Stimulated activated effector memory CD8-positive, alpha-beta T cell treated with anti-CD3 and anti-CD28 coated beads, Interleukin-12 subunit alpha, Interleukin-12 subunit beta, amount 100 ng/mL, for 72 hours (primary cell): Measurements from ENCODE around the gene CACNA2D3.

Experiments
- ATAC-seq: fragments of 150-1000 bp; cut with Tn5 transposase; 2 replicates; pipeline ENCODE4 v1.10.0; 2021
- DNase-seq, 2 donors: peaks; one replicate each; pipeline ENCODE4 v3.0.0; 2021 to 2022; ENCODE audit warnings: low spot score in 2 of 2
- H3K27ac Mint-ChIP-seq: one replicate; pipeline ENCODE4 v1.8.0; 2022; ENCODE audit warnings: mild to moderate bottlenecking, mixed read lengths
- H3K36me3 Mint-ChIP-seq: one replicate; pipeline ENCODE4 v1.8.0; 2022; ENCODE audit warnings: mild to moderate bottlenecking, mixed read lengths
- H3K4me1 Mint-ChIP-seq: one replicate; pipeline ENCODE4 v1.8.0; 2022; ENCODE audit warnings: mixed read lengths
- H3K4me3 Mint-ChIP-seq: one replicate; pipeline ENCODE4 v1.8.0; 2022; ENCODE audit warnings: mild to moderate bottlenecking, mixed read lengths
- H3K9me3 Mint-ChIP-seq: one replicate; pipeline ENCODE4 v1.8.0; 2022; ENCODE audit warnings: mixed read lengths

CACNA2D3 gene

DNA sequence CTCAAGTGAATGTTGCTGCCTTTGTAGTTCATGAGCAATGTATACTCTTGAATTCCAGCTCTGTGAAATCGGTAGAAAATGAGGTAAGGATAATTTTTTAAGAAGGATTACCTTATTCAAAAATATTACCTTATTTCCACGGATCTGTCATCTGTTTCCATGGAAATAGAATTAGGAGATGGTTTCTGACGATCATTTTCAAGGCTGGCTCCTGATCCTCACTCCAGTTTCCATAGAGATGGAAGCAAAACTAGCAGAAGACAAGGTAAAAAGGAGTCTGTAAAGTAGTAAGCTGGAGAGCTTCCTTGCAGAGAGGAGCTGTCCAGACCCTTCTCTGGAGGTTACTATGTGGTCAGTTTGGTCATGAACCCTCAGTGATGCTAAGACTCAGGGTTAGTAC, 55.5 kb downstream of the CACNA2D3 start:
- ATAC-seq (no peak), DNase-seq (no peak)
- Mint-ChIP-seq H3K4me1 (no peaks in the 10 kb centered on the region), H3K4me3 (no peak overlapping the region), H3K9me3 (no peaks in the 10 kb centered on the region), H3K27ac (no peak overlapping the region), H3K36me3 (no peaks in the 10 kb centered on the region)

DNA sequence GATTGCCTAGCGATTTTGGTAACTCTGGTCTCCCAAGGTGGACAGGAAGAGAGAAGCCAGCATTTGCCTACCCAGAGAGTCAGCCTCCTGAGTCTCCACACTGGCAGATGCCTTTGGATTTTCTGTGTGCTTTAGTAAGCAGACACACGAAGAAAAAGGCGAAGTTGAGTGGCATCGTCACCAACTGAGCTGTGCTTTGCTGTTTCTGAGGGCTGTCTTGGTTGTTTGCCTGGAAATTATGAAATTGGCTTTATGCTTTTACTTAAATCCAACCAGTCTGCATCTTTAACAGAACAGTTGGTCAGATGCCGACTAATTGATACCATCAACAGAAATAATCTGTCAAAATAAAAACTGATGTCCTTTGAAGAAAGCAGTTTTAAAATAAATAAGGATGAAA, 56.0 kb downstream of the CACNA2D3 start:
- Mint-ChIP-seq H3K4me1 (no peaks in the 10 kb centered on the region), H3K4me3 (no peak overlapping the region), H3K27ac (no peak overlapping the region), H3K36me3 (no peaks in the 10 kb centered on the region), H3K9me3 (no peaks in the 10 kb centered on the region)
- ATAC-seq (no peak), DNase-seq (no peak)

DNA sequence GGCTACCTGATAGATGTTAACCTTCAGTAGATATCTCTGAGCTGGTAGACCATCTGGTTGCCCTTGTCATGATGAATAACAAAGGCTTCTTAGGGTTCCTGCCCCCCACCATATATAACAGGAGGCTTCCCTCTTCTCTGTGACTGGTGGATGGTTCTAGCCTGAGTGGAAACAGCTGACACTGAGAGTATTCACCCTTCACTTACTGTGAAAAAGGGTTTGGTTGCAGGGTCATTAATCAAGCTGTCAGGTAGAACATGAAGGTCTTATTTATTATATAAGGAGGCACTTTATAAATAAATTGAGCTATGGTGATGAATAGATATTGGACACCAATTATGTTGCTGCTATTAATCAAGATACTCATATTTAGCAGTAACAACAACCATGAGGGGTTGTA, 58.6 kb downstream of the CACNA2D3 start:
- H3K36me3 Mint-ChIP-seq = no peaks in the 10 kb centered on the region
- DNase-seq (no peak), ATAC-seq (no peak)
- no peaks in the 10 kb centered on the region for H3K4me1 Mint-ChIP-seq
- H3K27ac Mint-ChIP-seq = no peak overlapping the region
- H3K4me3 Mint-ChIP-seq = no peak overlapping the region
- peaks cover 2% of the 10 kb centered on the region for H3K9me3 Mint-ChIP-seq

- H3K9me3 Mint-ChIP-seq = peaks cover 7% of the 10 kb centered on the region
- no peak for DNase-seq
- H3K36me3 Mint-ChIP-seq = no peaks in the 10 kb centered on the region
- no peak for ATAC-seq
- no peaks in the 10 kb centered on the region for H3K4me1 Mint-ChIP-seq
- no peak overlapping the region for H3K4me3 Mint-ChIP-seq
- H3K27ac Mint-ChIP-seq = no peak overlapping the region
These were observed 59.9 kb downstream of the CACNA2D3 start for GRCh38 chr3:54182242-54182641.

- Mint-ChIP-seq H3K36me3 (no peaks in the 10 kb centered on the region), H3K9me3 (peaks cover 17% of the 10 kb centered on the region), H3K4me1 (no peaks in the 10 kb centered on the region), H3K4me3 (no peak overlapping the region), H3K27ac (no peak overlapping the region)
- DNase-seq = no peak
- ATAC-seq = no peak
These were observed 63.4 kb downstream of the CACNA2D3 start for GRCh38 chr3:54185740-54186139.

GRCh38 chr3:54188176-54188791, 65.9 kb downstream of the CACNA2D3 start:
- DNase-seq (no peak), ATAC-seq (no peak)
- Mint-ChIP-seq H3K9me3 (peaks cover 17% of the 10 kb centered on the region), H3K27ac (no peak overlapping the region), H3K4me1 (no peaks in the 10 kb centered on the region), H3K36me3 (no peaks in the 10 kb centered on the region), H3K4me3 (no peak overlapping the region)

- no peak for DNase-seq
- H3K9me3 Mint-ChIP-seq = peaks cover 14% of the 10 kb centered on the region
- H3K27ac Mint-ChIP-seq = no peak overlapping the region
- ATAC-seq = no peak
- H3K4me3 Mint-ChIP-seq = no peak overlapping the region
- no peaks in the 10 kb centered on the region for H3K4me1 Mint-ChIP-seq
- H3K36me3 Mint-ChIP-seq = no peaks in the 10 kb centered on the region
These were observed 68.9 kb downstream of the CACNA2D3 start for GRCh38 chr3:54191220-54191619.

DNA sequence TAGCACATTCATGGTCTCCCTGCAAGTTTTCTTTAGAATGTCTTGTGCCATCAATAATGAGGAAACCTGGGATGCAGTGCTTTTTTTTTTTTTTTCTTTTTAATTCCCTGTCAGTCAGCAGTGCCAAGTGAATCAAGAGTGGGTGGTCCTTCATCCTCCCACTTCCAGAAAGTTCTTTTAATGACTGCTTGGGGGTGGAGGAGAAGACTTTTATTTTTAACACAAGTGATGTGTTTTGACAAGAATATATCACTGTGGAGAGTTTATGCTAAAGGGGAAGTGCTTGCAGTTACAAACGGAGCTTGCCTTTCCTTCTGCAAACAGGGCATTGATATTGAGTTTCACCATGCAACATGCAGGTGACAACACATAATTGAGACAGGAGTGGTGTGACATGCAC, 69.7 kb downstream of the CACNA2D3 start:
- H3K27ac Mint-ChIP-seq = no peak overlapping the region
- no peak for ATAC-seq
- H3K36me3 Mint-ChIP-seq = no peaks in the 10 kb centered on the region
- H3K4me3 Mint-ChIP-seq = no peak overlapping the region
- peaks cover 14% of the 10 kb centered on the region for H3K9me3 Mint-ChIP-seq
- DNase-seq = no peak
- no peaks in the 10 kb centered on the region for H3K4me1 Mint-ChIP-seq

DNA sequence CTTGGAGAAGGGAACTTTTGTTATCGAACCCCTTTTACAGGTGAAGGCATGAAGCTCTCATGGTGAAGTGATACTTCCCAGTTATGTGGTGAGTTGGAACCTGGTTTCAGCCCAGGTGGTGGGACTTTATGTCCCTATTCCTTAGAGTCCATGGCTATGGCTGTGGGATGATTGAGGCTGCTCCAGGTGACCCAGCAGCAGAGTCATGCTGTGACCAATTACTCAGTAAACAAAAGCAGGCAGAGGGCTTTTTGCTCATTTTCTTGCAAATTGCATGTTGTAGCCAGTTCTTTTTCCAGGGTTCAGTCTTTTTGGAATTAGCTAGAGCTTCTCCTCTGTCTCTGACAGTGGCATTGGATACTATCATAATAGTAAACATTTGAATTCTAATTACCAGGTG, 70.7 kb downstream of the CACNA2D3 start:
- no peak overlapping the region for H3K27ac Mint-ChIP-seq
- no peak overlapping the region for H3K4me3 Mint-ChIP-seq
- DNase-seq = no peak
- ATAC-seq = no peak
- H3K4me1 Mint-ChIP-seq = no peaks in the 10 kb centered on the region
- peaks cover 8% of the 10 kb centered on the region for H3K9me3 Mint-ChIP-seq
- H3K36me3 Mint-ChIP-seq = no peaks in the 10 kb centered on the region

GRCh38 chr3:54196360-54196991, 74.1 kb downstream of the CACNA2D3 start:
- no peaks in the 10 kb centered on the region for H3K36me3 Mint-ChIP-seq

GRCh38 chr3:54197509-54197908, 75.2 kb downstream of the CACNA2D3 start:
- no peak for ATAC-seq
- Mint-ChIP-seq H3K4me1 (no peaks in the 10 kb centered on the region), H3K27ac (no peak overlapping the region), H3K4me3 (no peak overlapping the region), H3K9me3 (peaks cover 2% of the 10 kb centered on the region), H3K36me3 (no peaks in the 10 kb centered on the region)
- DNase-seq = no peak

More at GRCh38 chr3:54196360-54196991, 74.1 kb downstream of the CACNA2D3 start:
- H3K4me3 Mint-ChIP-seq = no peak overlapping the region
- ATAC-seq (no peak), DNase-seq (no peak)
- H3K27ac Mint-ChIP-seq = no peak overlapping the region
- no peaks in the 10 kb centered on the region for H3K4me1 Mint-ChIP-seq
- peaks cover 2% of the 10 kb centered on the region for H3K9me3 Mint-ChIP-seq

DNA sequence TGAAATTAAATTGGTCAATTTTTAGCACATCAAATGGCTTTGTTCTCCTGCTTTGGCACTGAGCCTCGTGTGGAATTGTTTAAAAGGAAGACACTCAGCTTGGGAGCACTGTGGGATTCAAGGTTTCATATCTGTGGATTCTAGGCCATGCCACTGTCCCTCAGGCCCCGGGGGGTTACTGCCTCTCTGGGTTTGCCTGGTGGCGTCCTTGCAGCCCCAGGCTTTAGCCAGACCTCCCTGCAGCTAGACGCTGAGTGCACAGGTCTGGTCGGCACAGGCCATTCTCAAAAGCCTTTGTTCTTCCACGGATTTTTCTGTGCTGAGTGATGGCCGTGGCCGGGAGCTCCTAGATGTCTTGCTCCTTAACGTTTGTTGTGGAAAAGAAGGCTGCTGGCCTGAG, 76.2 kb downstream of the CACNA2D3 start:
- peaks cover 2% of the 10 kb centered on the region for H3K9me3 Mint-ChIP-seq
- ATAC-seq = no peak
- H3K27ac Mint-ChIP-seq = no peak overlapping the region
- H3K4me3 Mint-ChIP-seq = no peak overlapping the region
- H3K4me1 Mint-ChIP-seq = no peaks in the 10 kb centered on the region
- no peaks in the 10 kb centered on the region for H3K36me3 Mint-ChIP-seq
- DNase-seq = no peak

DNA sequence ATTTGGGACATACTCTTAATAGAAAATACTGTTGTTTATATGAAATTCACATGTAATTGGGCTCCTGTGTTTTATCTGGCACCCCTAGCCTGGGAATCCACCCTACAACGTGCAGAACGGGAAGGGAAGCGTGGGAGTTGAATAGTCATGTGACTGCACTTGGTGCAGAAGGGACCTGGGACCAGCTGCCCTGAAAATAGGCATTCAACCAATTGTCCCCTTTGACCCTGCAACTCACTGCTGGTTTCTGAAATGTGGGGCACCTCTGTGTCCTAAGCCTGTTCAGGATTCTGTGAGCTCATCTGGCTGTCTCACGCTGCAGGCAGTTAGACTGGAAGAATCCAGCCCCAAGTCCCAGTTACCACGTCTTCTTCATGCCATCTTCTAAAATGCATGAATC, 79.7 kb downstream of the CACNA2D3 start:
- Mint-ChIP-seq H3K4me1 (no peaks in the 10 kb centered on the region), H3K4me3 (no peak overlapping the region), H3K36me3 (no peaks in the 10 kb centered on the region), H3K9me3 (no peaks in the 10 kb centered on the region), H3K27ac (no peak overlapping the region)
- ATAC-seq (no peak), DNase-seq (no peak)

GRCh38 chr3:54202651-54203248, 80.4 kb downstream of the CACNA2D3 start:
- DNase-seq (no peak), ATAC-seq (no peak)
- Mint-ChIP-seq H3K36me3 (no peaks in the 10 kb centered on the region), H3K4me3 (no peak overlapping the region), H3K27ac (no peak overlapping the region), H3K9me3 (no peaks in the 10 kb centered on the region), H3K4me1 (no peaks in the 10 kb centered on the region)

DNA sequence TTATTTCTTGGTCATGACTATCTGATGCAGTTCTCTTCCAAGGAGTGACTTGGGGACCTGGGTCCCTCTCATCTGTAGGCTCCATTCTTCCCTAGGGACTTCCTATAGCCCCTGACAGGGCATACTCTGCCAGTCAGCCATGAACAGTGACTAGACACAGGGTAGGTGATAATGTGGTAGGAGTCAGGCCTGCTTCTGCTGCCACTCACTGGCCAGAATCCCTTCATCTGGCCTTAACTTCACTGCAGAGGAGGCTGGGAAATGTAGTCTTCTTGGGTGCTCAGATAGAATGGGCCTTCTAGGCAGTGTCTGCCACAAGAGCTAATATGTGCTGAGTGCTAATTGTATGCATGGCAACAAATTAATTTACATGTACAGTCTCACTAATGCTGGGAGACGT, 84.5 kb downstream of the CACNA2D3 start:
- no peak for ATAC-seq
- H3K4me1 Mint-ChIP-seq = no peaks in the 10 kb centered on the region
- H3K27ac Mint-ChIP-seq = no peak overlapping the region
- DNase-seq = no peak
- peaks cover 2% of the 10 kb centered on the region for H3K9me3 Mint-ChIP-seq
- no peak overlapping the region for H3K4me3 Mint-ChIP-seq
- no peaks in the 10 kb centered on the region for H3K36me3 Mint-ChIP-seq

GRCh38 chr3:54211097-54211496, 88.7 kb downstream of the CACNA2D3 start:
- no peak for DNase-seq
- no peak for ATAC-seq
- Mint-ChIP-seq H3K4me3 (no peak overlapping the region), H3K36me3 (no peaks in the 10 kb centered on the region), H3K4me1 (no peaks in the 10 kb centered on the region), H3K27ac (no peak overlapping the region), H3K9me3 (peaks cover 12% of the 10 kb centered on the region)
